ENCODE results near the gene SLC25A53. TPM values are rescaled to one million over a fixed set of nuclear protein-coding genes. Genes with fewer than 3 reads are reported as not detected.

The SLC25A53 gene
- total RNA-seq, 4 donors from 2014 or later: 23.9 to 28.8 (median 24.8) TPM

DNA sequence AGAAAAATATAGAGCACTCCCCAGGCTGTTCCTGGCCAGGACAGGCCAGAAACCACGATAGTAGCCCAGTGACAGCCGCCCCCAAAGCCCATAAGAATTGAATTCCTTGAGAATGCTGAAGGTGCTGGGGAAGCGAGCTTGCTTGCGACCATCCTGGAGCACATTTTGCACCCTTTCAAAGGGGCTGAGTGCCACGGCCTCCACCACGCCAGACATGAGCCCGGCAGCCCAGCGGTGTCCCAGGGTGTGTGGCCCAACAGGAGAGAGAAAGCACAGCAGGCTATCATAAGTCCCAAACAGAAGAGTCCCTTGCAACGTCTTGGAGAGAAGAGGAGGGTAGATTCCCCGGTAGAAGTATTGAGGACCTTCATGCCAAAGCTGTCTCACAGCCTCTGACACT lies 52.1 kb downstream of the SLC25A53 start:
- 67% methylated on average over 10 of the region's 10 CpGs for WGBS
- Histone ChIP-seq H3K4me1 (no peaks in the 10 kb centered on the region), H3K4me3 (no peak overlapping the region), H3K36me3 (no peaks in the 10 kb centered on the region), H3K9me3 (no peaks in the 10 kb centered on the region), H3K27ac (replicated peaks in 1 of 4) (no peak overlapping the region), H3K27me3 (no peaks in the 10 kb centered on the region)
- no peak for DNase-seq (ENCODE audit: extremely low spot score)
- intact Hi-C loops (cut with DNase I): no loop called here
- TF ChIP-seq POLR2AphosphoS5 (IDR thresholded peaks at IDR 0.05): no peak
- no peak for TF ChIP-seq POLR2A (IDR thresholded peaks at IDR 0.05; ENCODE audit: low read depth)
- TF ChIP-seq, protein P1, sequence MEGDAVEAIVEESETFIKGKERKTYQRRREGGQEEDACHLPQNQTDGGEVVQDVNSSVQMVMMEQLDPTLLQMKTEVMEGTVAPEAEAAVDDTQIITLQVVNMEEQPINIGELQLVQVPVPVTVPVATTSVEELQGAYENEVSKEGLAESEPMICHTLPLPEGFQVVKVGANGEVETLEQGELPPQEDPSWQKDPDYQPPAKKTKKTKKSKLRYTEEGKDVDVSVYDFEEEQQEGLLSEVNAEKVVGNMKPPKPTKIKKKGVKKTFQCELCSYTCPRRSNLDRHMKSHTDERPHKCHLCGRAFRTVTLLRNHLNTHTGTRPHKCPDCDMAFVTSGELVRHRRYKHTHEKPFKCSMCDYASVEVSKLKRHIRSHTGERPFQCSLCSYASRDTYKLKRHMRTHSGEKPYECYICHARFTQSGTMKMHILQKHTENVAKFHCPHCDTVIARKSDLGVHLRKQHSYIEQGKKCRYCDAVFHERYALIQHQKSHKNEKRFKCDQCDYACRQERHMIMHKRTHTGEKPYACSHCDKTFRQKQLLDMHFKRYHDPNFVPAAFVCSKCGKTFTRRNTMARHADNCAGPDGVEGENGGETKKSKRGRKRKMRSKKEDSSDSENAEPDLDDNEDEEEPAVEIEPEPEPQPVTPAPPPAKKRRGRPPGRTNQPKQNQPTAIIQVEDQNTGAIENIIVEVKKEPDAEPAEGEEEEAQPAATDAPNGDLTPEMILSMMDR (IDR thresholded peaks at IDR 0.05): no peak
- no peak for TF ChIP-seq EP300 (IDR thresholded peaks at IDR 0.05)

DNA sequence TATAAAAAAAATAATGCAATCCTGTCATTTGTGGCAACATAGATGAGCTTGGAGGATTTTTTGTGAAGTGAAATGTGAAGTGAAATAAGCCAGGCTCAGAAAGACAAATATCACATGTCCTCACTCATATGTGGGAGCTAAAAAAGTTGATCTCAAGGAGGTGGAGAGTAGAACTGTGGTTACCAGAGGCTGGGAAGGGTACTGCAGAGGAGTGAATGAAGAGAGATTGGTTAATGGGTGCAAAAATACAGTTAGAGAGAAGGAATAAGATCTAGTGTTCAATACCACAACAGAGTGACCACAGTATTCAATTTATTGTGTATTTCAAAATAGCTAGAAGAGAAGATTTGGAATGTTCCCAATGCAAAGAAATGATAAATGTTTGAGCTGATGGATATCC lies 57.9 kb downstream of the SLC25A53 start:
- H3K9me3 ChIP-seq: no peaks in the 10 kb centered on the region
- H3K4me1 ChIP-seq: no peaks in the 10 kb centered on the region
- intact Hi-C loops (cut with DNase I): no loop called here
- H3K27me3 ChIP-seq: no peaks in the 10 kb centered on the region
- H3K27ac ChIP-seq (replicated peaks in 1 of 4): no peak overlapping the region
- no peaks in the 10 kb centered on the region for H3K36me3 ChIP-seq
- no peak overlapping the region for H3K4me3 ChIP-seq
- DNase-seq (ENCODE audit: extremely low spot score): no peak
- TF ChIP-seq POLR2AphosphoS5 (IDR thresholded peaks at IDR 0.05) (no peak), EP300 (IDR thresholded peaks at IDR 0.05) (no peak)

DNA sequence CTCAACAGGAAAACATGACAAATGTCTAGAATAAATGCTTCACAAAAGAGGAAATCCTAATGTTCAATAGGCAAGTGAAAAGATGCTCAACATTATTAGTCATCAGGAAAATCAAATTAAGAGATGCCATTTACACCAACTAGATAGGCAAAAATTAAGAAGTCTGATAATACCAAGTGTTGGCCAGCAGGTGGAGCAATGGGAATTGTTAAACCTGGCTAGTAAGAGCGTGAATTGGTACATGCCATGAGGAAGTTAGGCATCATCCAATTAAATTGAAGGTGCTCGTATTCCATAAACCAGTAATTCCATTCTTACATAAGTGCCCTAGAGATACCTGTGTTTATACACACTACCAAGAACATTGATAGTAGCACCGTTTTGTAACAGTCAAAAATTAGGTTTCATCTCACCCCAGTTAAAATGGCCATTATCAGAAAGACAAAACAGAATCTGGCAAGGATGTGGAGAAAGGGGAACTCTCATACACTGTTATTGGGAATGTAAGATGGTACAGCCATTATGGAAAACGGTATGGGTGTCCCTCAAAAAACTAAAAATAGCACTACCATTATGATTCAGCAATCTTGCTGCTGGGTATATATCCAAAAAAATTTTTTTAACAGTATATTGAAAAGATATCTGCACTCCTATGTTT lies 58.5 kb downstream of the SLC25A53 start:
- H3K4me3 ChIP-seq: no peak overlapping the region
- TF ChIP-seq, protein P1 (IDR thresholded peaks at IDR 0.05): peak; percentile 53 to 72 (median 59)
- TF ChIP-seq EP300 (IDR thresholded peaks at IDR 0.05) (no peak), POLR2AphosphoS5 (IDR thresholded peaks at IDR 0.05) (no peak), POLR2A (IDR thresholded peaks at IDR 0.05; ENCODE audit: low read depth) (no peak)
- no peaks in the 10 kb centered on the region for H3K4me1 ChIP-seq
- intact Hi-C loops (cut with DNase I): no loop called here
- no peak overlapping the region for H3K27ac ChIP-seq (replicated peaks in 1 of 4)
- no peaks in the 10 kb centered on the region for H3K9me3 ChIP-seq
- no peaks in the 10 kb centered on the region for H3K36me3 ChIP-seq
- no peaks in the 10 kb centered on the region for H3K27me3 ChIP-seq
- DNase-seq (ENCODE audit: extremely low spot score): no peak
- under 1% methylated on average over 4 of the region's 4 CpGs for WGBS

DNA sequence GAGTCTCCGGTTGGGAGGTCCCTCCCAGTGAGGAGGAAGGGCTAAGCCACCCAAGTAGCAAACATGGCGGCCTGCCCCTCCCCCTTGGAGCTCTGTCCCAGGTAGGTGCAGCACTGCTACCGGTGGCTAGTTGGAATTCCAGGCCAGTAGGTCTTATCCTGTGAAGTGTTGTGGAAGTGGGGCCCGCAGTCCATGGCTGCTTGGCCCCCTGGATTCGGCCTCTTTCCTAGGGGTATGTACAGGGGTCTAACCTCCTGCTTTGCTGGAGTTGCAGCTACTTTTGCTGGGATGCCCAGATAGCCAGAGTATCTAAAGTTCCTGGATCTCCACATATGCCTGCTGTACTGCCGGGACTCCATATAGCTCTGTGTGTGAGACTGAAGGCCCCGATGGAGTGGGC lies 70.9 kb downstream of the SLC25A53 start:
- Histone ChIP-seq H3K4me3 (no peak overlapping the region), H3K36me3 (no peaks in the 10 kb centered on the region), H3K4me1 (no peaks in the 10 kb centered on the region), H3K27me3 (no peaks in the 10 kb centered on the region), H3K27ac (replicated peaks in 1 of 4) (no peak overlapping the region), H3K9me3 (no peaks in the 10 kb centered on the region)
- DNase-seq (ENCODE audit: extremely low spot score): no peak
- TF ChIP-seq POLR2AphosphoS5 (IDR thresholded peaks at IDR 0.05) (no peak), EP300 (IDR thresholded peaks at IDR 0.05) (no peak), POLR2A (IDR thresholded peaks at IDR 0.05; ENCODE audit: low read depth) (no peak)
- TF ChIP-seq, protein P1 (IDR thresholded peaks at IDR 0.05): no peak
- intact Hi-C loops (cut with DNase I): no loop called here
- WGBS: 84% methylated on average over 6 of the region's 7 CpGs

DNA sequence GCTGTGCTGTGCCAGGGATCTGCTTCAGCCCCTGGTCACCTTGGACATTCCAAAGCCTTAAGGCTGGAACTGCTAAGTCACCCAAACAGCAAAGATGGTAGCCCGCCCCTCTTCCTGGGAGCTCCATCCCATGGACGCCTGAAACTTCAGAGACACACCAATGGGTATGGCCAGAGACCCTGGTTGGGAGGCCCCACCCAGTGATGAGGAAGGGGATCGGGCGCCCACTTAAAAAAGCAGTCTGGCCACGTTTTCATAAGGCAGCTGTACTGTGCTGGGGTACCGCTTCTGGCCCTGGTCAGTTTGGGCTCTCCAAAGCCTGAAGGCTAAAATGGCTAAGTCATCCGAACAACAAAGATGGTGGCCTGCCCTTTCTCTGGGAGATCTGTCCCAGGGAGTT lies 71.3 kb downstream of the SLC25A53 start:
- Histone ChIP-seq H3K36me3 (no peaks in the 10 kb centered on the region), H3K9me3 (no peaks in the 10 kb centered on the region), H3K4me3 (no peak overlapping the region), H3K27me3 (no peaks in the 10 kb centered on the region), H3K27ac (replicated peaks in 1 of 4) (no peak overlapping the region), H3K4me1 (no peaks in the 10 kb centered on the region)
- DNase-seq (ENCODE audit: extremely low spot score): no peak
- WGBS: 92% methylated on average over 6 of the region's 7 CpGs
- intact Hi-C loops (cut with DNase I): no loop called here
- TF ChIP-seq POLR2AphosphoS5 (IDR thresholded peaks at IDR 0.05) (no peak), POLR2A (IDR thresholded peaks at IDR 0.05; ENCODE audit: low read depth) (no peak), EP300 (IDR thresholded peaks at IDR 0.05) (no peak)
